ENCODE results near the gene STX11. TPM values are rescaled to one million over a fixed set of nuclear protein-coding genes. Genes with fewer than 3 reads are reported as not detected.

The STX11 gene
- total RNA-seq, 4 donors from 2014 or later = 1.8 to 3.0 (median 2.3) TPM; not detected in 1

DNA sequence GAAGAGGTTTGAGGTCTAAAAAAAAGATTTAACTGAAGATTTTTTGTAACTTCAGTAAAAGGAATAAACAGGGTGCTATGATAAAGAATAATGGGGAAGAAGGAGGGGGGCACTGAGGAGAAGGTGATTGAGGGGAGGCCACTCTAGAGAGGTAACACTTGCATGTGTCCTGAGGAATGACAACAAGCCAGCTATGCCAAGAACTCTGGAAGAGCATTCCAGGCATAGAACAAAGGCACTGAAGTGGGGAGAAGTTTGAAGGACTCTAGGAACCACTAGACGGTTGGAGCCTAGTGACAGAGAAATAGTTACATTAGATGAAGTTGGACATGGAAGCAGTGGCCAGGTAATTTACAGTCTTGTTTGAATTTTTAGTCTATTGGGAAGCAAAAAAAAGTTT, 44.1 kb upstream of the STX11 start:
- no peaks in the 10 kb centered on the region for H3K27me3 ChIP-seq
- H3K9me3 ChIP-seq = no peaks in the 10 kb centered on the region
- in situ Hi-C loops (cut with MboI; ENCODE audit: low pct_ligation_motif_present in 1 of 4, low pct_unique_long_range_greater_than_20kb in 1 of 4, low sequenced_read_pairs in 3 of 4) (loop anchor here (10.0 to 25.0 kb wide), 5 partner anchors 109 to 381 kb away; no protein-coding TSS in a partner anchor), intact Hi-C loops (cut with DNase I; ENCODE audit: low total_unique reads) (no loop called here)
- 80 to 81% methylated on average over 1 of the region's 1 CpG for WGBS, 2 donors (ENCODE audit: low coverage in 1 of 2)
- H3K4me3 ChIP-seq = no peak overlapping the region
- TF ChIP-seq CTCF (IDR thresholded peaks at IDR 0.05) = no peak
- no peak for TF ChIP-seq POLR2AphosphoS5 (IDR thresholded peaks at IDR 0.05)
- no peak for TF ChIP-seq EP300 (IDR thresholded peaks at IDR 0.05; ENCODE audit: low read depth)
- no peaks in the 10 kb centered on the region for H3K36me3 ChIP-seq
- H3K27ac ChIP-seq = no peak overlapping the region
- no peaks in the 10 kb centered on the region for H3K4me1 ChIP-seq
- DNase-seq = no peak

- no peak for TF ChIP-seq POLR2A (IDR thresholded peaks at IDR 0.05)
- no peak overlapping the region for H3K27ac ChIP-seq
- H3K9me3 ChIP-seq = no peaks in the 10 kb centered on the region
- H3K4me1 ChIP-seq = no peaks in the 10 kb centered on the region
- no peak for DNase-seq
- H3K36me3 ChIP-seq = no peaks in the 10 kb centered on the region
- no peak overlapping the region for H3K4me3 ChIP-seq
- H3K27me3 ChIP-seq = no peaks in the 10 kb centered on the region
- intact Hi-C loops (cut with DNase I; ENCODE audit: low total_unique reads) (no loop called here), in situ Hi-C loops (cut with MboI; ENCODE audit: low pct_ligation_motif_present in 1 of 4, low pct_unique_long_range_greater_than_20kb in 1 of 4, low sequenced_read_pairs in 3 of 4) (loop anchor here in 1 of 4 donors (25.0 kb wide), 1 partner anchor 377 kb away; no protein-coding TSS in a partner anchor)
- 81 to 91% methylated on average over 3 to 5 of the region's 5 CpGs for WGBS, 2 donors (ENCODE audit: low coverage in 1 of 2)
Observed at GRCh38 chr6:144110210-144110609, 40.1 kb upstream of the STX11 start.

DNA sequence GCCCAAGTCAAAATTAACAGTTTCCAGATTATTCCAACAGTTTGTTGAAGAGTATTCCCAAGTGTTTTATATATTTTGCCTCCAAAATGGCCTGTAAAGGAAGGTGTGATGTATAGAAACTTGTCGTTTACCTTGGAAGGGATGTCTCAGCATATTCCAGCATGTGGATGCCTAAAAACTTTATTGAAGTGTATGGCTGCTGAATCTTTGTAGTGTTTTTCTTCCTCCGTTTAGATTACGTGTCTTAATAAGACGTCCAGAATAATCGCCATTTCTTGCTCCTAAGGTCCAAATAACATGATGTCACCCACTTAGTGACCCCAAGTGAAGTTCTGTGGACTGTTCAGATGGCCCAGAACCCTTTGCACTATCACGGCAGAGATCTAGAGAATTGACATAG, 37.0 kb upstream of the STX11 start:
- Histone ChIP-seq H3K27me3 (no peaks in the 10 kb centered on the region), H3K4me3 (no peak overlapping the region), H3K4me1 (no peaks in the 10 kb centered on the region), H3K27ac (no peak overlapping the region), H3K36me3 (no peaks in the 10 kb centered on the region), H3K9me3 (no peaks in the 10 kb centered on the region)
- TF ChIP-seq POLR2AphosphoS5 (IDR thresholded peaks at IDR 0.05) (no peak), CTCF (IDR thresholded peaks at IDR 0.05) (no peak), EP300 (IDR thresholded peaks at IDR 0.05; ENCODE audit: low read depth) (no peak), POLR2A (IDR thresholded peaks at IDR 0.05) (no peak)
- 93 to 96% methylated on average over 6 of the region's 6 CpGs for WGBS, 2 donors (ENCODE audit: low coverage in 1 of 2)
- DNase-seq = no peak
- intact Hi-C loops (cut with DNase I; ENCODE audit: low total_unique reads) = no loop called here
- in situ Hi-C loops (cut with MboI; ENCODE audit: low pct_ligation_motif_present in 1 of 4, low pct_unique_long_range_greater_than_20kb in 1 of 4, low sequenced_read_pairs in 3 of 4) = loop anchor here in 1 of 4 donors (25.0 kb wide), 1 partner anchor 374 kb away; no protein-coding TSS in a partner anchor

DNA sequence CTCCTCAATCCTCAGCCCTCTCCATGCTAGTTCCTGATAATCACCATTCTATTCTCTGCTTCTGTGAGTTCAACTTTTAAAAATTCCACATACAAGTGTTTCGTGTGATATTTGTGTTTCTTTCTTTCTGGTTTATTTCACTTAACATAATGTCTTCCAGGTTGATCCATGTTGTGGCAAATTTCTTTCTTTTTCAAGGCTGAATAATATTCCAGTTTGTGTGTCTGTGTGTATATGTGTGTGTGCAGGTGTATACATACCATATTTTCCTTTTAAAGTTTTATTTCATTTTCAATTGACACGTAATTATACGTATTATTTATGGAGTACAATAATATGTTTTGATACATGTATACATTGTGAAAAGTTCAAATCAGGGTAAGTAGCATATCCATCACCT, 35.1 kb upstream of the STX11 start:
- TF ChIP-seq POLR2AphosphoS5 (IDR thresholded peaks at IDR 0.05) (no peak), CTCF (IDR thresholded peaks at IDR 0.05) (no peak), POLR2A (IDR thresholded peaks at IDR 0.05) (no peak), EP300 (IDR thresholded peaks at IDR 0.05; ENCODE audit: low read depth) (no peak)
- H3K27ac ChIP-seq = no peak overlapping the region
- no peak for DNase-seq
- H3K9me3 ChIP-seq = no peaks in the 10 kb centered on the region
- intact Hi-C loops (cut with DNase I; ENCODE audit: low total_unique reads) = no loop called here
- no peaks in the 10 kb centered on the region for H3K4me1 ChIP-seq
- WGBS, 2 donors (ENCODE audit: low coverage in 1 of 2) = 94 to 97% methylated on average over 3 of the region's 3 CpGs
- in situ Hi-C loops (cut with MboI; ENCODE audit: low pct_ligation_motif_present in 1 of 4, low pct_unique_long_range_greater_than_20kb in 1 of 4, low sequenced_read_pairs in 3 of 4) = loop anchor here in 1 of 4 donors (25.0 kb wide), 1 partner anchor 372 kb away; no protein-coding TSS in a partner anchor
- H3K36me3 ChIP-seq = no peaks in the 10 kb centered on the region
- no peak overlapping the region for H3K4me3 ChIP-seq
- no peaks in the 10 kb centered on the region for H3K27me3 ChIP-seq

- Histone ChIP-seq H3K27ac (no peak overlapping the region), H3K4me1 (no peaks in the 10 kb centered on the region), H3K9me3 (no peaks in the 10 kb centered on the region), H3K36me3 (no peaks in the 10 kb centered on the region), H3K4me3 (no peak overlapping the region), H3K27me3 (no peaks in the 10 kb centered on the region)
- intact Hi-C loops (cut with DNase I; ENCODE audit: low total_unique reads) = no loop called here
- in situ Hi-C loops (cut with MboI; ENCODE audit: low pct_ligation_motif_present in 1 of 4, low pct_unique_long_range_greater_than_20kb in 1 of 4, low sequenced_read_pairs in 3 of 4) = loop anchor here in 1 of 4 donors (25.0 kb wide), 1 partner anchor 368 kb away; no protein-coding TSS in a partner anchor
- TF ChIP-seq POLR2AphosphoS5 (IDR thresholded peaks at IDR 0.05) (no peak), EP300 (IDR thresholded peaks at IDR 0.05; ENCODE audit: low read depth) (no peak), POLR2A (IDR thresholded peaks at IDR 0.05) (no peak), CTCF (IDR thresholded peaks at IDR 0.05) (no peak)
- WGBS, 2 donors (ENCODE audit: low coverage in 1 of 2) = 87 to 97% methylated on average over 4 to 5 of the region's 5 CpGs
- DNase-seq = no peak
Observed at GRCh38 chr6:144119376-144119775, 30.9 kb upstream of the STX11 start.
